ENCODE measurements around the gene MON1B.
"Not testable (repeated sequence)": the region's sequence is repeated elsewhere in the genome, so short reads cannot be mapped to it uniquely, and the experiment has no call there.

- not testable (repeated sequence) for TF ChIP-seq CTCF (IDR thresholded peaks at IDR 0.05; ENCODE audit: low read length); EZH2 (IDR thresholded peaks at IDR 0.05; ENCODE audit: borderline replicate concordance, low read length)
Measured at GRCh38 chr16:77242471-77242870, 51.5 kb downstream of the MON1B start.

Data from OCI-LY1 (cell line).